C4-2B (cell line): Measurements from ENCODE around the gene B3GNT3.

Experiments
- ZFX ChIP-seq: fragments of 450-650 bp; IDR thresholded peaks from 2 replicates; pipeline ENCODE4 v1.6.1; 2017
- TF ChIP-seq, protein P1 (sequence below): fragments of 450-650 bp; conservative IDR thresholded peaks from 2 replicates; pipeline ENCODE4 v1.5.1; 2017; ENCODE audit warnings: mild to moderate bottlenecking

- TF ChIP-seq, protein P1, sequence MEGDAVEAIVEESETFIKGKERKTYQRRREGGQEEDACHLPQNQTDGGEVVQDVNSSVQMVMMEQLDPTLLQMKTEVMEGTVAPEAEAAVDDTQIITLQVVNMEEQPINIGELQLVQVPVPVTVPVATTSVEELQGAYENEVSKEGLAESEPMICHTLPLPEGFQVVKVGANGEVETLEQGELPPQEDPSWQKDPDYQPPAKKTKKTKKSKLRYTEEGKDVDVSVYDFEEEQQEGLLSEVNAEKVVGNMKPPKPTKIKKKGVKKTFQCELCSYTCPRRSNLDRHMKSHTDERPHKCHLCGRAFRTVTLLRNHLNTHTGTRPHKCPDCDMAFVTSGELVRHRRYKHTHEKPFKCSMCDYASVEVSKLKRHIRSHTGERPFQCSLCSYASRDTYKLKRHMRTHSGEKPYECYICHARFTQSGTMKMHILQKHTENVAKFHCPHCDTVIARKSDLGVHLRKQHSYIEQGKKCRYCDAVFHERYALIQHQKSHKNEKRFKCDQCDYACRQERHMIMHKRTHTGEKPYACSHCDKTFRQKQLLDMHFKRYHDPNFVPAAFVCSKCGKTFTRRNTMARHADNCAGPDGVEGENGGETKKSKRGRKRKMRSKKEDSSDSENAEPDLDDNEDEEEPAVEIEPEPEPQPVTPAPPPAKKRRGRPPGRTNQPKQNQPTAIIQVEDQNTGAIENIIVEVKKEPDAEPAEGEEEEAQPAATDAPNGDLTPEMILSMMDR, result no peak
- TF ChIP-seq ZFX, result no peak
Measured at GRCh38 chr19:17757125-17757524, 37.8 kb upstream of the B3GNT3 start.
